K562 (cell line): ENCODE measurements around the gene PCSK6. TPM values are rescaled to one million over a fixed set of nuclear protein-coding genes. Genes with fewer than 3 reads are reported as not detected.
A peak's percentile ranks its signal among the peaks of the same experiment; 100 is the strongest.

Experiments
- ATAC-seq: fragments of 200-7000 bp; cut with Tn5 transposase; 3 replicates; pipeline ENCODE4 v1.9.1; 2020; ENCODE audit warnings: moderate library complexity
- BruUV-seq: library from RNA; stranded (reverse); fragments of 400-500 nt; replicated peaks from 2 replicates; lab custom pipeline; 2021; lab: Mats Ljungman, UMichigan
- CTCF ChIA-PET: fragments of 300-600 bp; formaldehyde crosslinking; extraction: SDS; loops from one replicate; lab custom pipeline; 2021; ENCODE audit warnings: low intra/inter-chr PET ratio; lab: Yijun Ruan, JAX
- POLR2A ChIA-PET: fragments of 300-600, 350-650 bp; sonication (Branson Sonifier 250); formaldehyde crosslinking; extraction: SDS; loops from one replicate; lab custom pipeline; 2021; ENCODE audit warnings: antibody characterized with exemption, inconsistent platforms; lab: Yijun Ruan, JAX
- DNase-seq, 4 experiments: peaks; one replicate each; pipeline versions ENCODE4 v3.0.0 to v3.0.0-alpha.2; 2011 to 2018; ENCODE audit warnings: low spot score in 3 of 4, mixed read lengths in 3 of 4; ENCODE audit errors: extremely low read depth in 1 of 4
- FAIRE-seq: peaks from 2 replicates; lab custom pipeline; 2011; peaks lifted over from hg19 to GRCh38; lab: Jason Lieb, UNC
- H2AFZ ChIP-seq: 2 replicates; pipeline ENCODE4 v1.6.0; 2011; ENCODE audit warnings: low read depth, low read length, control low read depth, inconsistent platforms
- H3K27ac ChIP-seq: fragments of 200-600 bp; 3 replicates; pipeline ENCODE4 v1.8.0; 2011; ENCODE audit warnings: low read depth, mild to moderate bottlenecking, control low read depth, inconsistent platforms, low read length, moderate library complexity, mixed read lengths; ENCODE audit errors: extremely low read depth
- H3K27me3 ChIP-seq, 2 experiments: fragments of 300-600 bp in 1 of 2; 2 replicates in 1 of 2; 3 replicates in 1 of 2; pipeline versions ENCODE4 v1.6.0 to v1.8.0; 2011; ENCODE audit warnings: inconsistent platforms in 2 of 2, low read length in 2 of 2, mild to moderate bottlenecking in 1 of 2, mixed read lengths in 1 of 2, moderate library complexity in 1 of 2; ENCODE audit not compliant: control insufficient read depth in 2 of 2, insufficient read depth in 2 of 2
- H3K36me3 ChIP-seq: fragments of 300-600 bp; 3 replicates; pipeline ENCODE4 v1.8.0; 2011; ENCODE audit warnings: mild to moderate bottlenecking, low read length, inconsistent platforms; ENCODE audit not compliant: control insufficient read depth, insufficient read depth
- H3K4me1 ChIP-seq, 2 experiments: fragments of 200-600 bp in 1 of 2; replicated peaks in 1 of 2; 2 replicates in 1 of 2; 3 replicates in 1 of 2; pipeline versions ENCODE4 v1.5.1 to v1.8.0; 2011; ENCODE audit warnings: inconsistent platforms in 2 of 2, low read length in 2 of 2, mild to moderate bottlenecking in 1 of 2, mixed read lengths in 1 of 2, moderate library complexity in 1 of 2; ENCODE audit not compliant: control insufficient read depth in 2 of 2, insufficient read depth in 2 of 2
- H3K4me2 ChIP-seq: 2 replicates; pipeline ENCODE4 v1.6.1; 2011; ENCODE audit warnings: low read length, control low read depth, inconsistent platforms, mixed read lengths; ENCODE audit not compliant: insufficient read depth
- H3K4me3 ChIP-seq: fragments of 200-600 bp; sonication (generic), shearing (Covaris generic); 2 replicates; pipeline ENCODE4 v1.5.1; 2016; ENCODE audit warnings: control low read depth, inconsistent platforms
- H3K79me2 ChIP-seq: fragments of 200-600 bp; 3 replicates; pipeline ENCODE4 v1.8.0; 2011; ENCODE audit warnings: low read length, inconsistent platforms; ENCODE audit not compliant: control insufficient read depth, insufficient read depth
- H3K9ac ChIP-seq, 2 experiments: 2 replicates each; pipeline versions ENCODE4 v1.6.0 to v1.6.1; 2011; ENCODE audit warnings: low read depth in 2 of 2, low read length in 2 of 2, control low read depth in 1 of 2, inconsistent platforms in 1 of 2, mild to moderate bottlenecking in 1 of 2, mixed read lengths in 1 of 2; ENCODE audit not compliant: insufficient read depth in 1 of 2
- H3K9me1 ChIP-seq: one replicate; pipeline ENCODE4 v1.6.0; 2011; ENCODE audit warnings: inconsistent platforms, mild to moderate bottlenecking, low read length, moderate library complexity; ENCODE audit not compliant: control insufficient read depth, insufficient read depth
- H3K9me3 ChIP-seq: replicated peaks from 2 replicates; pipeline ENCODE4 v1.5.1; 2011; ENCODE audit warnings: low read depth, low read length, inconsistent platforms; ENCODE audit not compliant: control insufficient read depth, insufficient read depth
- H4K20me1 ChIP-seq: replicated peaks from 2 replicates; pipeline ENCODE4 v1.6.1; 2011; ENCODE audit warnings: low read length, inconsistent platforms, mixed read lengths; ENCODE audit not compliant: control insufficient read depth, insufficient read depth
- MED1 ChIP-seq: sonication (generic); formaldehyde crosslinking; IDR thresholded peaks from 2 replicates; pipeline ENCODE4 v1.8.1; 2023; ENCODE audit warnings: missing genetic modification reagents, borderline replicate concordance
- NONO ChIP-seq, 2 experiments: fragments of 200-400 bp in 1 of 2; fragments of 450-650 bp in 1 of 2; formaldehyde crosslinking in 1 of 2; IDR thresholded peaks; 2 replicates each; pipeline ENCODE4 v1.6.1; 2017; ENCODE audit warnings: low read depth in 2 of 2, mild to moderate bottlenecking in 2 of 2, moderate library complexity in 2 of 2, low read length in 1 of 2
- RAD51 ChIP-seq: fragments of 450-650 bp; IDR thresholded peaks from 2 replicates; pipeline ENCODE4 v1.7.1; 2016; ENCODE audit warnings: low read depth, mild to moderate bottlenecking, borderline replicate concordance
- XRCC5 ChIP-seq: fragments of 200-400 bp; formaldehyde crosslinking; IDR thresholded peaks from 2 replicates; pipeline ENCODE4 v1.6.1; 2017; ENCODE audit warnings: low read depth, mild to moderate bottlenecking, low read length
- WGBS: fragments of 100-300 bp; shearing (Covaris generic); methylation state at CpG from one replicate; pipeline ENCODE4 v1.1.6; 2016; ENCODE audit warnings: low coverage, mixed read lengths; ENCODE audit not compliant: insufficient coverage; ENCODE audit errors: missing lambda C conversion rate; 5-methylcytosine and 5-hydroxymethylcytosine counted together
- in situ Hi-C: fragments of 300-500 bp; cut with MboI; formaldehyde crosslinking; loops from 4 replicates; pipeline ENCODE4 v1.15.0; 2018; ENCODE audit warnings: inconsistent platforms, mixed read lengths
- intact Hi-C: fragments of 100-400 bp; cut with micrococcal nuclease; formaldehyde crosslinking; loops from 2 replicates; pipeline ENCODE4 v1.14.2; 2022
- polyA plus RNA-seq, 8 experiments: library from polyadenylated mRNA; depleted of rRNA in 4 of 8; stranded (reverse) in 5 of 8; unstranded in 3 of 8; fragments of >200 nt; fragmentation: Nextera tagmentation in 2 of 8; fragmentation: Illumina TruSeq in 1 of 8; extraction: Ambion mirVana in 2 of 8; extraction: Trizol in 1 of 8; gene quantifications; 2 replicates each; pipeline versions ENCODE4 v1.2.1 to v1.2.3, GENCODE V29; 2011 to 2014; ENCODE audit warnings: inconsistent platforms in 1 of 8, missing spikeins in 1 of 8
- total RNA-seq, 7 experiments: library from RNA; depleted of rRNA in 6 of 7; stranded (reverse); fragments of >200 nt in 6 of 7; fragmentation: Illumina TruSeq in 2 of 7; extraction: Trizol in 2 of 7; gene quantifications; 2 replicates each; pipeline versions ENCODE4 v1.2.1 to v1.2.3, GENCODE V29; 2011 to 2021; ENCODE audit warnings: low replicate concordance in 1 of 7

PCSK6 gene
- total and polyA plus RNA-seq, 9 of the 15 experiments (the other 6 are each of a cell fraction or from before 2014, with no cell fraction given), result 2.2 to 32.6 (median 14.5) TPM

- no peak for TF ChIP-seq MED1 (CRISPR knock-in tag)
- TF ChIP-seq, all 486 proteins: peak for 0
Measured at GRCh38 chr15:101495334-101496197, 6.1 kb upstream of the PCSK6 start (continued).

GRCh38 chr15:101494251-101494796, 4.8 kb upstream of the PCSK6 start:
- no peak overlapping the region for H3K4me3 ChIP-seq
- BruUV-seq, result no TSS peak
- peak; percentile 55 for ATAC-seq
- H3K36me3 ChIP-seq, result no peaks in the 10 kb centered on the region
- DNase-seq, result peak in 1 of 4 experiments; percentile 48
- no peaks in the 10 kb centered on the region for H3K9me1 ChIP-seq
- peaks cover 0 to 27% of the 10 kb centered on the region in 2 experiments; a peak in 3 of 5 replicates for H3K27me3 ChIP-seq
- H3K4me2 ChIP-seq, result no peak overlapping the region
- peak overlapping the region; percentile 51 for H2AFZ ChIP-seq
- WGBS, result 18% methylated on average over 10 of the region's 10 CpGs
- no peaks in the 10 kb centered on the region for H4K20me1 ChIP-seq
- ChIA-PET POLR2A (no interaction called here), CTCF (no interaction called here)
- 0 out of 3 replicates have a peak overlapping the region, but pooled peaks have one; percentile 7 for H3K27ac ChIP-seq
- TF ChIP-seq NONO (IDR thresholded peaks at IDR 0.05; ENCODE audit: low read depth in 2 of 2, low read length in 1 of 2) (no peak), XRCC5 (no peak), RAD51 (peak; percentile 45; the same call in 1 of the 2 replicates)
- no peak overlapping the region; a peak in 1 of 4 replicates for H3K9ac ChIP-seq
- intact Hi-C loops, result no loop called here
- H3K9me3 ChIP-seq, result 0 out of 2 replicates have a peak, but pooled peaks cover 2% of the 10 kb centered on the region
- no peaks in the 10 kb centered on the region for H3K79me2 ChIP-seq
- in situ Hi-C loops, result loop anchor here (10.0 kb wide), 1 partner anchor 190 kb away; no protein-coding TSS in a partner anchor
- no peak for FAIRE-seq
- peaks cover 17 to 39% of the 10 kb centered on the region in 2 experiments; a peak in 4 of 5 replicates for H3K4me1 ChIP-seq
